ENCODE data around the gene PRKN.

The PRKN gene

GRCh38 chr6:161548713-161549296, 1178.8 kb downstream of the PRKN start:
- Histone ChIP-seq H3K36me3 (ENCODE audit: insufficient read depth, low read length) (no peaks in the 10 kb centered on the region), H3K4me1 (ENCODE audit: insufficient read depth, low read length) (peaks cover 3% of the 10 kb centered on the region; the same call in 1 of the 2 replicates), H3K9me3 (ENCODE audit: control insufficient read depth, insufficient read depth, low read length) (no peaks in the 10 kb centered on the region), H3K9ac (ENCODE audit: low read depth, low read length) (no peak overlapping the region)

- Histone ChIP-seq H3K9ac (ENCODE audit: low read depth, low read length) (no peak overlapping the region), H3K9me3 (ENCODE audit: control insufficient read depth, insufficient read depth, low read length) (no peaks in the 10 kb centered on the region), H3K4me1 (ENCODE audit: insufficient read depth, low read length) (peaks cover 3% of the 10 kb centered on the region; the same call in 1 of the 2 replicates), H3K36me3 (ENCODE audit: insufficient read depth, low read length) (no peaks in the 10 kb centered on the region)
These were observed 1179.9 kb downstream of the PRKN start for GRCh38 chr6:161547617-161548016.

GRCh38 chr6:161546632-161547031, 1180.9 kb downstream of the PRKN start:
- Histone ChIP-seq H3K9ac (ENCODE audit: low read depth, low read length) (no peak overlapping the region), H3K9me3 (ENCODE audit: control insufficient read depth, insufficient read depth, low read length) (no peaks in the 10 kb centered on the region), H3K36me3 (ENCODE audit: insufficient read depth, low read length) (no peaks in the 10 kb centered on the region), H3K4me1 (ENCODE audit: insufficient read depth, low read length) (peaks cover 3% of the 10 kb centered on the region; the same call in 1 of the 2 replicates)

GRCh38 chr6:161545741-161546140, 1181.8 kb downstream of the PRKN start:
- no peaks in the 10 kb centered on the region for H3K9me3 ChIP-seq (ENCODE audit: control insufficient read depth, insufficient read depth, low read length)
- peaks cover 3% of the 10 kb centered on the region; the same call in 1 of the 2 replicates for H3K4me1 ChIP-seq (ENCODE audit: insufficient read depth, low read length)
- H3K9ac ChIP-seq (ENCODE audit: low read depth, low read length): no peak overlapping the region
- H3K36me3 ChIP-seq (ENCODE audit: insufficient read depth, low read length): no peaks in the 10 kb centered on the region

GRCh38 chr6:161544801-161545480, 1182.6 kb downstream of the PRKN start:
- H3K9me3 ChIP-seq (ENCODE audit: control insufficient read depth, insufficient read depth, low read length): no peaks in the 10 kb centered on the region
- H3K4me1 ChIP-seq (ENCODE audit: insufficient read depth, low read length): peaks cover 3% of the 10 kb centered on the region; the same call in 1 of the 2 replicates
- H3K9ac ChIP-seq (ENCODE audit: low read depth, low read length): no peak overlapping the region
- H3K36me3 ChIP-seq (ENCODE audit: insufficient read depth, low read length): no peaks in the 10 kb centered on the region

- no peak overlapping the region for H3K9ac ChIP-seq (ENCODE audit: low read depth, low read length)
- H3K4me1 ChIP-seq (ENCODE audit: insufficient read depth, low read length): peaks cover 3% of the 10 kb centered on the region; the same call in 1 of the 2 replicates
- H3K9me3 ChIP-seq (ENCODE audit: control insufficient read depth, insufficient read depth, low read length): no peaks in the 10 kb centered on the region
- H3K36me3 ChIP-seq (ENCODE audit: insufficient read depth, low read length): no peaks in the 10 kb centered on the region
These were observed 1183.8 kb downstream of the PRKN start for GRCh38 chr6:161543684-161544309.

GRCh38 chr6:161542346-161542980, 1185.1 kb downstream of the PRKN start:
- no peaks in the 10 kb centered on the region for H3K9me3 ChIP-seq (ENCODE audit: control insufficient read depth, insufficient read depth, low read length)
- no peaks in the 10 kb centered on the region for H3K36me3 ChIP-seq (ENCODE audit: insufficient read depth, low read length)
- no peak overlapping the region for H3K9ac ChIP-seq (ENCODE audit: low read depth, low read length)
- H3K4me1 ChIP-seq (ENCODE audit: insufficient read depth, low read length): peaks cover under 1% of the 10 kb centered on the region; the same call in 1 of the 2 replicates

GRCh38 chr6:161540532-161540931, 1187.0 kb downstream of the PRKN start:
- Histone ChIP-seq H3K36me3 (ENCODE audit: insufficient read depth, low read length) (no peaks in the 10 kb centered on the region), H3K9me3 (ENCODE audit: control insufficient read depth, insufficient read depth, low read length) (no peaks in the 10 kb centered on the region), H3K4me1 (ENCODE audit: insufficient read depth, low read length) (no peaks in the 10 kb centered on the region), H3K9ac (ENCODE audit: low read depth, low read length) (no peak overlapping the region)

- Histone ChIP-seq H3K9ac (ENCODE audit: low read depth, low read length) (no peak overlapping the region), H3K36me3 (ENCODE audit: insufficient read depth, low read length) (no peaks in the 10 kb centered on the region), H3K4me1 (ENCODE audit: insufficient read depth, low read length) (no peaks in the 10 kb centered on the region), H3K9me3 (ENCODE audit: control insufficient read depth, insufficient read depth, low read length) (no peaks in the 10 kb centered on the region)
These were observed 1191.3 kb downstream of the PRKN start for GRCh38 chr6:161536224-161536630.

GRCh38 chr6:161534264-161534873, 1193.2 kb downstream of the PRKN start:
- H3K36me3 ChIP-seq (ENCODE audit: insufficient read depth, low read length): no peaks in the 10 kb centered on the region

GRCh38 chr6:161533266-161533665, 1194.3 kb downstream of the PRKN start:
- Histone ChIP-seq H3K36me3 (ENCODE audit: insufficient read depth, low read length) (no peaks in the 10 kb centered on the region), H3K9ac (ENCODE audit: low read depth, low read length) (no peak overlapping the region), H3K4me1 (ENCODE audit: insufficient read depth, low read length) (no peaks in the 10 kb centered on the region), H3K9me3 (ENCODE audit: control insufficient read depth, insufficient read depth, low read length) (no peaks in the 10 kb centered on the region)

More at GRCh38 chr6:161534264-161534873, 1193.2 kb downstream of the PRKN start:
- H3K9me3 ChIP-seq (ENCODE audit: control insufficient read depth, insufficient read depth, low read length): no peaks in the 10 kb centered on the region
- H3K9ac ChIP-seq (ENCODE audit: low read depth, low read length): no peak overlapping the region
- H3K4me1 ChIP-seq (ENCODE audit: insufficient read depth, low read length): no peaks in the 10 kb centered on the region

- H3K9me3 ChIP-seq (ENCODE audit: control insufficient read depth, insufficient read depth, low read length): no peaks in the 10 kb centered on the region
- H3K36me3 ChIP-seq (ENCODE audit: insufficient read depth, low read length): no peaks in the 10 kb centered on the region
- no peak overlapping the region for H3K9ac ChIP-seq (ENCODE audit: low read depth, low read length)
- H3K4me1 ChIP-seq (ENCODE audit: insufficient read depth, low read length): no peaks in the 10 kb centered on the region
These were observed 1195.0 kb downstream of the PRKN start for GRCh38 chr6:161532536-161532935.

GRCh38 chr6:161526794-161527193, 1200.8 kb downstream of the PRKN start:
- Histone ChIP-seq H3K4me1 (ENCODE audit: insufficient read depth, low read length) (no peaks in the 10 kb centered on the region), H3K9me3 (ENCODE audit: control insufficient read depth, insufficient read depth, low read length) (no peaks in the 10 kb centered on the region), H3K9ac (ENCODE audit: low read depth, low read length) (no peak overlapping the region), H3K36me3 (ENCODE audit: insufficient read depth, low read length) (no peaks in the 10 kb centered on the region)

GRCh38 chr6:161523362-161523761, 1204.2 kb downstream of the PRKN start:
- Histone ChIP-seq H3K9me3 (ENCODE audit: control insufficient read depth, insufficient read depth, low read length) (no peaks in the 10 kb centered on the region), H3K4me1 (ENCODE audit: insufficient read depth, low read length) (no peaks in the 10 kb centered on the region), H3K36me3 (ENCODE audit: insufficient read depth, low read length) (no peaks in the 10 kb centered on the region), H3K9ac (ENCODE audit: low read depth, low read length) (no peak overlapping the region)
